HG03442 (cell line): ENCODE measurements around the gene FGF12.

Experiments
- ATAC-seq: cut with Tn5 transposase; IDR thresholded peaks from one replicate; pipeline ENCODE4 v1.9.1; 2021; ENCODE audit warnings: mild to moderate bottlenecking, moderate library complexity; ENCODE audit not compliant: unreplicated experiment

Gene FGF12

DNA sequence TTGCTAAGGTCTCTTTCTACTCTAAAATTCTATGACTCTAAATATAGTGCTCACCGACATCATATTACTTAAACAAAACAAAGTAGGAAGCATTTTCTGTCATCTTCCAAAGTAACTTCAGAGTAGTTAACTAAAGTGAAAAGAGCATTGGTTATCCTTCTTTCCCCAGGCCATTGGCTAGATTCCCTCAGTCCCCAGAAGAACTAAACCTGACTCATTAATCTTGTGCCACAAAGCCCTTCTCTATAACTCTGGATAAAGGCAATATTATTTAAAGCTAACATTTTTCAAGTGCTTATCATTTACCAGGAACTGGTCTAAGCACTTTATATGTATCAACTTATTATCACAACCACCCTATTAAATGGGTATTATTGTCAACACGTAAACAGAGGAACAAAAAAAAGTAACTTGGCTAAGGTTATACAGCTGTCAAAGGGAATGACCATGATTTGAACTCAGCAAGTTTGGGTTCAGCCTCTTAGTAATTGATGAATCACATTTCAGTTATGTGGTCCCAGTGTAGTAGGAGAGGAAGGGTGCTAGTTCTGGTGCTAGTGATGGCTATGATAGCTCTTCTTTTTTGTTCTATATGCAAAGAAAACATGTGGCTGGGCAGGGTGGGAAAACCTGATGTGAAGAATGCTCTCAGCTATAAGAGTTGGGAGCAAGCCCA lies 304.9 kb downstream of the FGF12 start:
- ATAC-seq: no peak

DNA sequence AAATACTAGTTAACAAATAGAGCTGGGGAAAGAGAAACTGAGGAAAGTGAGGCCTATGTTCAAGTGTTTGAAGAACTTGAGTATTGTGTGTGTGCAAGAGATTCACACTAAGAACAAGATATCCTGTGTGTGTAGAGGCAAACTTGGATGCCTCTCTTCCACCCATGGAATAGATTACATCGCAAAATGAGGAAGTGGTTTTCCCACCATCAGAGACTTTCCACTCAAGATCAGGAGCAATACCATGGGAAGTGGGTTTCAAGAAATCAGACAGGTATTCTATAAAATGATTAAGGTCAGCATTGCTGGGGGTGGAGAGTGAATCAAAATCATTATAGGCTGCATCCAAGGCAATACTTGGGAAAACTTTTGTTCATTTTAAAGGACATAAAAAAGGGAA lies 308.0 kb downstream of the FGF12 start:
- ATAC-seq: no peak

DNA sequence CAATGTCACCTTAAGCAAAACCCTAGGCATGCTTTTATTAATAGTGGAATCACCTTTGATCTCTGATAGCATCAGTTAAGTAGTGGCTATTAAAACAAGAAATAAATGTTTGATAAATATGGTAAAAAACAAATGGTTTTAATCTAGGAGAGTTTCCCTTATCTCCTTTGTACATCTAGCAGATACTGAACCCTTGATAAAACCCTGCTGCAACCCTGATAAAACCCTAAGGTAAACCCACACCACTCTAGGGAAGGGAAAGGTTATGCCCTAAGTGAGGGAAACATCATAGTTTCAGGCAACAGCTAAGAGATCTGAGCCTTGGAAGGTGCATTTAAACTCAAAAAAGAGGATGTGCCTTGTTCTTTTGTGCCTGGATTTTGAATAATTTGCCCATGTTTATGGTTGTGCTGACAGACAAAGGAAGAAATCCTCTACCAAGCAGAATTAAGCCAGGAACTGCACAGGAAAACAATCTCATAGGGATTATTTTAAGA lies 309.7 kb downstream of the FGF12 start:
- no peak for ATAC-seq

DNA sequence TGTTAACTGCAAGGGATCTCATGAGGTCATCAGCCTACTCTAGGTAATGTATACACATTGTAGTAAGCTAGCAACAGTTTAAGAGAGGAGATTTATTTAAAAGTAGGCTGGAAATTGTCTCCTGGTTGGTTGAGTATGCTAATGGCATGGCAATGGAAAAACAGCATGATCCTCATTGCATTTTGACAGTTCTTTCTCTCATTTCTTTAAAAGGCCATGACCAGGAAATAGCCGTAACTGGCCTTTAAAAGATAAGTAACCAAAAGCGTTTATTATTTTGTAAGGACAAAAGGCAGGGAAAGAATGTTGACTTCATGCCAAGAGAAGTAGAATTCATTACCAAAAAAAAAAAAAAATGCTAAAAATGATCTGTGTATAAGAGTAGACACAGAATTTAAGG lies 310.3 kb downstream of the FGF12 start:
- no peak for ATAC-seq

DNA sequence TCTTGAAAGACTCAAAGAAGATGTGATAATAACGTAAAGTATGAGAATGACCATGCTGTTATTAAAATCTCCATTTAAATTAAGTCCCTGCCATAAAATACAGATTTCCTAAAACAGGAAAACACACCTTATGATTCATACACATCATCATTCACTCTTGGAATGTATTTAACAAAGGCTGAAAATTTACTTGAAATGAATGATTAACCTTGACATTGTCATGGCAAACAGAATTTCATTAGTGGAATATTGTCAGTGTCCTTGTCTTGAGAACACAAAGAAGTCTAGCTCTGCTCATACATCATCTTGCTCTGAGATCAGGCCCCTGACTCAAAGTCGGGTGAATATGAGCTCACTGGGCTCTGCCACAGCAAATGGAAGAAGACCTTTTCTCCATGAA lies 313.9 kb downstream of the FGF12 start:
- ATAC-seq: no peak

DNA sequence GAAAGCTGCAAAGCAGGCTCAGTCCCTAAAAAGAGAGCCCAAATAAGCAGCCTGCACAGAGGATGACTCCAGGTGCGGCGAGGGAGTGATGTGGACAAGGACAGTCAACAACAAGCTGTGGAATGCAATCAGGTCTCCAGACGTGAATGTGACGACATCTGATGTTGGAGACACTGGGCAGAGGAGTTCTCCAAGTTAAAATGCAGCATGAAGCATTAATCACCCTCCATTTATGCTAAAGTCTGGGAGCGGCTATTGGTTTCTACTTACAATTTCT lies 316.7 kb downstream of the FGF12 start:
- ATAC-seq: no peak

DNA sequence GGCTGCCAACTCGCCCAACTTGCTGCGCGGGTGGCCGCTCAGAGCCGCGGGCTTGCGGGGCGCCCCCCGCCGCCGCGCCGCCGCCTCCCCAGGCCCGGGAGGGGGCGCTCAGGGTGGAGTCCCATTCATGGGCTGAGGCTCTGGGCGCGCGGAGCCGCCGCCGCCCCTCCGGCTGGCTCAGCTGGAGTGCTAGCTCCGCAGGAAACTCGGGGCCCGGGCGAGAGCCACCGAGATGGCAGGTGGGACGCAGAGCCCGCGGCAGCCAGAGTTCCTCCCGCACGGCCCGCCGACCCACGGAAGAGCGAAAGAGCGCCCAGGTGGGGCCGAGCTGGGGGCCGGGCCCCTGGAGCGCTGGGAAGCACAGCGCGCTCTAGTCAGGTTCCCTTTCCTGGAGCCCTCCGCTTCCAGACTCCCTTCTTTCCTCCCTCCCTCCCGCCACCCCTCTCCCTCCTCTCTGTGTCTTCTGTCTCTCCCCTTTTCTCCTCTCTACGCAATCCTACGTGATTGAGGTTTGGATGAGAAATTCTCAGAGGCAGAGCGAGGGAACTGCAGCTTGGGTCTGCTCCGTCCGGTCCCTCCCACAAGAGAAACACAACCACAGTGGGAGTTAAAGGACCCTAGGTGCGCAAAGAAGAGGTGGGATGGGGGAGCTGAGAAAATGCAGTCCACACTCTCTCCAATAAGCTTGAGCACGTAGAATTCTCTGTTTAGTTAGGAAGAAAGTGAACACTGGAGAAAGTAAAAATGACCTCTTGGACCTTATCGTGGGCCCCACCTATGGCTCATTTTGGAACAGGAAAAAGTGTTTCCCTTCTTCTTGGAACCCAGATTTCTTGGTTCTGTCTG lies 317.3 kb downstream of the FGF12 start:
- peak; percentile 18 for ATAC-seq

DNA sequence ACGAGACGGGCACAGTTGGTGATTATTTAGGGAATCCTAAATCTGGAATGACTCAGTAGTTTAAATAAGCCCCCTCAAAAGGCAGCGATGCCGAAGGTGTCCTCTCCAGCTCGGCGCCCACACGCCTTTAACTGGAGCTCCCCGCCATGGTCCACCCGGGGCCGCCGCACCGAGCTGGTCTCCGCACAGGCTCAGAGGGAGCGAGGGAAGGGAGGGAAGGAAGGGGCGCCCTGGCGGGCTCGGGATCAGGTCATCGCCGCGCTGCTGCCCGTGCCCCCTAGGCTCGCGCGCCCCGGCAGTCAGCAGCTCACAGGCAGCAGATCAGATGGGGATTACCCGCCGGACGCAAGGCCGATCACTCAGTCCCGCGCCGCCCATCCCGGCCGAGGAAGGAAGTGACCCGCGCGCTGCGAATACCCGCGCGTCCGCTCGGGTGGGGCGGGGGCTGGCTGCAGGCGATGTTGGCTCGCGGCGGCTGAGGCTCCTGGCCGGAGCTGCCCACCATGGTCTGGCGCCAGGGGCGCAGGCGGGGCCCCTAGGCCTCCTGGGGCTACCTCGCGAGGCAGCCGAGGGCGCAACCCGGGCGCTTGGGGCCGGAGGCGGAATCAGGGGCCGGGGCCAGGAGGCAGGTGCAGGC lies 318.0 kb downstream of the FGF12 start:
- peak; percentile 52 for ATAC-seq

DNA sequence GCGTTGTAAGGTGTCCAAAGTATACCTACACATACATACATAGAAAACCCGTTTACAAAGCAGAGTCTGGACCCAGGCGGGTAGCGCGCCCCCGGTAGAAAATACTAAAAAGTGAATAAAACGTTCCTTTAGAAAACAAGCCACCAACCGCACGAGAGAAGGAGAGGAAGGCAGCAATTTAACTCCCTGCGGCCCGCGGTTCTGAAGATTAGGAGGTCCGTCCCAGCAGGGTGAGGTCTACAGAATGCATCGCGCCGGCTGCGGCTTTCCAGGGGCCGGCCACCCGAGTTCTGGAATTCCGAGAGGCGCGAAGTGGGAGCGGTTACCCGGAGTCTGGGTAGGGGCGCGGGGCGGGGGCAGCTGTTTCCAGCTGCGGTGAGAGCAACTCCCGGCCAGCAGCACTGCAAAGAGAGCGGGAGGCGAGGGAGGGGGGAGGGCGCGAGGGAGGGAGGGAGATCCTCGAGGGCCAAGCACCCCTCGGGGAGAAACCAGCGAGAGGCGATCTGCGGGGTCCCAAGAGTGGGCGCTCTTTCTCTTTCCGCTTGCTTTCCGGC lies 318.6 kb downstream of the FGF12 start:
- no peak for ATAC-seq

DNA sequence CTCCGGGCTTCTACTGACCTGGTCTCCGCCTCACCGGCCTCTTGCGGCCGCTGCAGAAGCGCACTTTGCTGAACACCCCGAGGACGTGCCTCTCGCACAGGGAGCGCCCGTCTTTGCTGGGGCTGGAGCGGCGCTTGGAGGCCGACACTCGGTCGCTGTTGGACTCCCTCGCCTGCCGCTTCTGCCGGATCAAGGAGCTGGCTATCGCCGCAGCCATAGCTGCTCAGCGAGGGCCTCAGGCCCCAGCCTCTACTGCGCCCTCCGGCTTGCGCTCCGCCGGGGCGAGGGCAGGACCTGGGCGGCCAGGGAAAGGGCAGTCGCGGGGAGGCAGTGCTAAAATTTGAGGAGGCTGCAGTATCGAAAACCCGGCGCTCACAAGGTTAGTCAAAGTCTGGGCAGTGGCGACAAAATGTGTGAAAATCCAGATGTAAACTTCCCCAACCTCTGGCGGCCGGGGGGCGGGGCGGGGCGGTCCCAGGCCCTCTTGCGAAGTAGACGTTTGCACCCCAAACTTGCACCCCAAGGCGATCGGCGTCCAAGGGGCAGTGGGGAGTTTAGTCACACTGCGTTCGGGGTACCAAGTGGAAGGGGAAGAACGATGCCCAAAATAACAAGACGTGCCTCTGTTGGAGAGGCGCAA lies 319.2 kb downstream of the FGF12 start:
- no peak for ATAC-seq

DNA sequence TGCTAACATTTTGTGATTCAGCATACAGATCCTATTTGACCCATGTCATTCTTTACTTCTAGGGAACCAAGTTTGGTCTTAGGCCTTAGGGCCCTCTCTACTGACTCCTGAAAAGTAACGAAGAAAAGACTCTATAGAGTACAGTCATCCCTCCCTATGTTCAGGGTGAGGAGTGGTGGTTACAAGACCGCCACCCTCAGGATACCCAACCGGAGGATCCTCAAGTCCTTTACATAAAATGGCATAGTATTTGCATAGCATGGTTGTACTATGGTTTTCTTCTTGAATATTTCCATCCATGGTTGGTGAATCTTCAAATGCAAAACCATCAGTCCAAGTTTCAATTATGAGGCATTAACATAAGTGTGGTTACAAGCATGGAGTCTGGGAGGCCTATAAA lies 327.6 kb downstream of the FGF12 start:
- no peak for ATAC-seq

DNA sequence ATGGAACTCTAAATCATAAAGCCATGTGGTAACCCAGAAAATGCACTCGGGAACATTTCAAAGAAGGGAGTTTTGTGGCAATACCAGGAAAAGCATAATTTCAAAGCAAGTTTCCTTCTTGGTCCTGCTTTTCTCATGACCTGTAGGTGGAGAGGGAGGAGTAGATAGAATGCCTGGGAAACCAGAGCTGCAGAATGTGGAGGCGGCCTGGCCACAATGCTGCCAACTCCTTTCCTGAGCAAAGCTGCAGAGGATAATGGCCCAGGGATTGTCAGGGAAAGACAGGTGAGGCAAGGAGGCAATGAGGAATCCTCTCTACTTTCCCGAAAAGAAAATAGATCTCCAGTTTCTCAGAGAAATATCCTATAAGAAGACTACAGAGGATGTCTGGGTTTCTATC lies 330.3 kb downstream of the FGF12 start:
- ATAC-seq: no peak

DNA sequence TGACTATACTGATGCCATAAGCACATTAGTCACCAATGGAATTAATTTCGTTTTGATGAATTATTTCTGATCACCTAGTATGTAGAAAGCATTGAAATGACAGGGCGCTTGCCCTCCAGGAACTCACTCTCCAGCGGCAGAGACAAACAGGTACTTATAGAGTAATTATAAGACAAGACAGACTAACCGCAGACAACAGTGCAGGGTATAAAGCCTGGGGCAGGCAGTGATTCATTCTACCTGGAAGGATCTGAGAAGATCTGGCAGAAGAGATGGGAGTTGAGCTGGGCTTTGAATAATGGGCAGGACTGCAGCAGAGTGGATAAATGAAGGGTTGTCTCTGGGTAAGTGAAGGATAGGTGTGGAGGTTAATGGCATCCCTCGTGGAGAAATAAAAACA lies 331.8 kb downstream of the FGF12 start:
- no peak for ATAC-seq

DNA sequence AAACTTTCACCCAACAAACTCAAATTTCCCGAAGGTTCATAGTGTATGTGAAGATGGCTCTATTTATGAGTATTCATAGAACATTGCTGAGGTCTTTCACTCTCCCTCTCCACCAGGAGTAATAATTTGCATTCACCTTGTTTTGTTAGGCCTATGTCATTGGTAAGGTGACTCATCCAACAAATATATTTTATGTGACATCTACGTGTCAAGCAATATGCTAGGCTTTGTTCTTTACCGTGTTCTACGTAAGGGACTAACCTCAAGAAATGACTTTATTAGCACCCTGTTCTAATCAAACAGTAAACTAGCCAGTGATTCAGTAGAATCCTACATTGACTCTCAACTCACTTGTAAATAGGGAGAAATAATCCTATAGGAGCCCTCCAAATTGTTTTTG lies 334.4 kb downstream of the FGF12 start:
- no peak for ATAC-seq

DNA sequence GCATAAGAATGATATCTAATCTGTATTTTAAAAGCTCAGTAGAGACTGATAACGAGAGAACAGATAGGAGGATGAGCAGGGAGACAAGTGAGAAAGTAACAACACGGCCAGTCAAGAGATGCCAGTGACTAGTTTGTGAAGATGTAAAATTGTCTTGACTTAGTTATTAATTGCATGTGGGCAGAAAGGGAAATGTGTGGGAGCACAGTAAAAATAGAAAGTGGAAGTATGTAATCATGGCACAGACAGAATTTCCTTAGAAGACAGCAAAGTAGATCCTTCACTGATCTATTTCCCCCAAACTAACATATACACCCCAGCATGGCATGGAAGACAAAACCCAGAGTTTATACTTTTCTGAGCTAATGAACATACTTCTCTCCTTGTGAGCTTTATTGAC lies 344.5 kb downstream of the FGF12 start:
- ATAC-seq: no peak

DNA sequence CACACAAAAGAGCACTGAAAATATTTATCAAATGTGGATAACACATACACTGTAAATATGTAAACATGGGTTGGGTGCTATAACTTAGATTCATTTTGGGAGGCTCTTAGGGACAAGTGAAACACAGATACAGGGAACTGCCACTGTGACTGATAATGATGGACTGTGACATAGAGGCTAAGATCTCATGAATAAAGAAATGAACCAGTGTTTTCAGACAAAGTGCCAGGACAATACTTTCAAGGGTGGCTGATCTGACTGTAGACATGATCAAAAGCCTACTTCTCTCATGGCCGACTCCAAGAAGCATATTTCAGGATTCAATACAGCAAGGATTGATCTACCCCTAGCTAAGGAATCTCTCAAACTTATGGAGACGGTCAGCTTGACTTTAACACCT lies 353.8 kb downstream of the FGF12 start:
- ATAC-seq: no peak

DNA sequence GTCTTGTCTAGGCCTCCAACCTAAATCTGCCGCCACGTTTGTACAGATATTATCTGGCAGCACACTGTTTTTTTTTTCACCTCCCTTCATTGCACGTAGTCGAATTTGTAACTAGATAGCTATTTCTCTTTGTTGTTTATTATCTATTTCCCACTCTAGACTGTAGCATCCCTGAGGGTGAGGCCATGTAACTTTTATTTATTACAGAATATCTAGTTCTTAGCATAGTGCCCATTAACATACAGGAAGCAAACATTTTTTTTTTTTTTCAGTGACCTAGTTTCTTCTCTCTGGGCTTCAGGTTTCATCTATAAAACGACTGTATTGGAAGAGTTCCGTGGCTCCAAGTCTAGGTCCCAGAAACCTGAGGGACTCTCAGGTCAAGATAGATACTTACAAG lies 354.3 kb downstream of the FGF12 start:
- ATAC-seq: no peak

DNA sequence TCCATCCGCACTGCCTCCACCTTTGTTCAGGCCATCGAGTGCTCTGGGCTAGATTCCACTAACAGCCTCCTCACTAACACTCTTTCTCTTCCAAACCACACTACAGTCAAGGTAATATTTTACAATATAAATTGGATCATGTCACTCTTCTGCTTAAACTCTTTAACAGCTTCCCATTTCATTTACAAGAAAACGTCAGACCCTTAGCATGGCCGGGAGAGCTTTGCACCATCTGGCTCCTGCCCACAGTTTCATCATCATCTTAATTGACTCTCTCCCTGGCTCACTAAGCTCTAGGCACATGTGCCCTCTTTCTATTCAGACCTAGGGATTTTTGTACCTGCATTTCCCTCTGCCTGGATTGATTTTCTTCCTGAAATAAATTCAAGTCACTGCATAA lies 354.7 kb downstream of the FGF12 start:
- no peak for ATAC-seq

DNA sequence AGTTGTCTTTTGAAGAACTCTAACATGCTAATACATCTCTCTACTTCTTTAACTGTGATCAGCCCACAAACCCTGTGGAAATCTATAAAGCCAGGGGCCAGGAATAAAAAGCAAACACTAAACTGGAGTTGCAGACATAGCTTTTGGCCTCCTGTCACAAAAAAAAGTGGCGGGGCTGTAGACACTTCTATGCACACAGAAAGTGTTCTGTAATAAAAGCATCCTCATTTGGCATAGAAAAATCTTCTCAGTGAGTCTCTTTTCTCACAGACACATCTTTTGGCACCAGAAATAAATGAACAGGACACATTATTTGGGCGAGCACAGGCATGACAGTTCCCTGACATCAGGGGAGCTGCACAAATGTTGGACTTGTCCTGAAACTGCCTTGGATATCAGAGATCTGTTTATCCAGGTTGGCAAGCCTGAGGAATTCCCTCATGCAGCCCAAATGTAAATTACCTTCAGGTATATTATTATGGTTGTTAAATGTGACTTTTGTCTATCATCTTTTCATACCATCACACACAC lies 355.4 kb downstream of the FGF12 start:
- ATAC-seq: no peak

DNA sequence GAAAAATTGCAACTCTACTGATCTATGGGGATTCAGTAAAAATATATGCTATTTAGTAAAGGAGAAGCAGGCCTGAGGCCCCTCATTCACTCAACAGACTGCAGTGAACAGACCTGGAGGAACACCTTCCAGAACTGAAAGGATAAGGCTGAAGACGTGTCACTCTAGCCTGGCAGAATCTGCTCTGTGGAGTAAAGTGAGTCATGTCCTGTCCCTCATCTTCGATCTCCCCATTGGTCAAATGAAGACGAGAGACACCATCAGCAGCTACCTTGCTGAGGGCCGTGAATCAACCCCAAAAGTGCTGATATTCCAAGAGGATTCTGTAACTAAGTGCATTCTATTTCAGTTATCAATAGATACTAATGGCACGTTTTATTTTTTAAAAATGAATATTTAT lies 359.7 kb downstream of the FGF12 start:
- no peak for ATAC-seq

DNA sequence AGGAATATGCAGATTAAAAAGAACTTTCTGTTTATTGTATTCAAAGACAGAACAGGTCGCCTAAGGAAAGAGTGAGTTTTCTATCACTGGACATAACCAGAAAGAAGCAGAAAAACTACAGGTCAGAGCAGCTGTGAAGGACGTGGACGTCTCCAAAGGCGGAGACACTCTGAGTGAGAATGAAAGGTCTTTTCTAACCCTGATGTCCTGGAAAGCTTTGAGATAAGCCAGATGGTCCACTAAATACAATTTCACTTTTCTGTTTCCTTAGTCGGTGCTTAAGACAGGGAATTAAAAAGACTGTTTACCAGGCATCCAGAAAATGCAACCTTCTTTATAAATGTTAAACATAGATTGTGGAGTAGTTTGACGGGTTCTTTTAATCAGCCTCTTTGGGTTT lies 360.4 kb downstream of the FGF12 start:
- no peak for ATAC-seq
